ENCODE results near the gene PROM2. TPM values are rescaled to one million over a fixed set of nuclear protein-coding genes. Genes with fewer than 3 reads are reported as not detected.
"Not testable (repeated sequence)": the region's sequence is repeated elsewhere in the genome, so short reads cannot be mapped to it uniquely, and the experiment has no call there.

Gene PROM2
- polyA plus RNA-seq, 3 donors = 26.4 to 42.8 (median 28.8) TPM

GRCh38 chr2:95266781-95267430, 7.3 kb upstream of the PROM2 start:
- DNase-seq (ENCODE audit: extremely low read depth in 1 of 11, low read depth in 9 of 11, low spot score in 4 of 11) = no peak

GRCh38 chr2:95267458-95268210, 6.6 kb upstream of the PROM2 start:
- DNase-seq (ENCODE audit: extremely low read depth in 1 of 11, low read depth in 9 of 11, low spot score in 4 of 11) = no peak

- DNase-seq (ENCODE audit: extremely low read depth in 1 of 11, low read depth in 9 of 11, low spot score in 4 of 11) = no peak
These were observed 5.8 kb upstream of the PROM2 start for GRCh38 chr2:95268211-95269035.

- no peak for DNase-seq (ENCODE audit: extremely low read depth in 1 of 11, low read depth in 9 of 11, low spot score in 4 of 11)
These were observed 5.1 kb upstream of the PROM2 start for GRCh38 chr2:95269036-95269680.

GRCh38 chr2:95269745-95270144, 4.5 kb upstream of the PROM2 start:
- DNase-seq (ENCODE audit: extremely low read depth in 1 of 11, low read depth in 9 of 11, low spot score in 4 of 11) = not testable (repeated sequence)

GRCh38 chr2:95270541-95271081, 3.6 kb upstream of the PROM2 start:
- no peak for DNase-seq (ENCODE audit: extremely low read depth in 1 of 11, low read depth in 9 of 11, low spot score in 4 of 11)

GRCh38 chr2:95271381-95271971, 2.8 kb upstream of the PROM2 start:
- DNase-seq (ENCODE audit: extremely low read depth in 1 of 11, low read depth in 9 of 11, low spot score in 4 of 11) = no peak

GRCh38 chr2:95272299-95272751, 1.9 kb upstream of the PROM2 start:
- DNase-seq (ENCODE audit: extremely low read depth in 1 of 11, low read depth in 9 of 11, low spot score in 4 of 11) = no peak

GRCh38 chr2:95272781-95273180, 1.5 kb upstream of the PROM2 start:
- DNase-seq (ENCODE audit: extremely low read depth in 1 of 11, low read depth in 9 of 11, low spot score in 4 of 11) = no peak

GRCh38 chr2:95273566-95274290, 521 bp upstream of the PROM2 start:
- no peak for DNase-seq (ENCODE audit: extremely low read depth in 1 of 11, low read depth in 9 of 11, low spot score in 4 of 11)

- no peak for DNase-seq (ENCODE audit: extremely low read depth in 1 of 11, low read depth in 9 of 11, low spot score in 4 of 11)
These were observed 884 bp downstream of the PROM2 start for GRCh38 chr2:95275151-95275515.

- no peak for DNase-seq (ENCODE audit: extremely low read depth in 1 of 11, low read depth in 9 of 11, low spot score in 4 of 11)
These were observed 1.5 kb downstream of the PROM2 start for GRCh38 chr2:95275601-95276243.

- no peak for DNase-seq (ENCODE audit: extremely low read depth in 1 of 11, low read depth in 9 of 11, low spot score in 4 of 11)
These were observed 2.1 kb downstream of the PROM2 start for GRCh38 chr2:95276244-95276887.

- DNase-seq (ENCODE audit: extremely low read depth in 1 of 11, low read depth in 9 of 11, low spot score in 4 of 11) = no peak
These were observed 2.6 kb downstream of the PROM2 start for GRCh38 chr2:95276888-95277245.

GRCh38 chr2:95277246-95277906, 3.1 kb downstream of the PROM2 start:
- DNase-seq (ENCODE audit: extremely low read depth in 1 of 11, low read depth in 9 of 11, low spot score in 4 of 11) = no peak

GRCh38 chr2:95278051-95278471, 3.8 kb downstream of the PROM2 start:
- DNase-seq (ENCODE audit: extremely low read depth in 1 of 11, low read depth in 9 of 11, low spot score in 4 of 11) = no peak
